Measurements from ENCODE around the gene KIAA1191. TPM values are rescaled to one million over a fixed set of nuclear protein-coding genes. Genes with fewer than 3 reads are reported as not detected.

The KIAA1191 gene
- total RNA-seq, 1 experiment from 2014 or later: 99.0 TPM

GRCh38 chr5:176317534-176318374 lies 43.8 kb downstream of the KIAA1191 start:
- Histone ChIP-seq H3K9me2 (ENCODE audit: insufficient read depth) (no peaks in the 10 kb centered on the region), H3K4me2 (ENCODE audit: low read length) (no peak overlapping the region), H3K9ac (ENCODE audit: low read length) (no peak overlapping the region), H3K4me1 (ENCODE audit: control insufficient read depth in 1 of 2, insufficient read depth in 2 of 2, low read length in 2 of 2) (no peaks in the 10 kb centered on the region), H3K4me3 (replicated peaks in 1 of 2; ENCODE audit: low read depth in 1 of 2, low read length in 2 of 2) (no peak overlapping the region), H3K27me3 (ENCODE audit: insufficient read depth, low read length) (no peaks in the 10 kb centered on the region), H3K36me3 (ENCODE audit: control insufficient read depth in 1 of 2, insufficient read depth in 2 of 2, low read length in 2 of 2) (peaks cover 0 to 3% of the 10 kb centered on the region in 2 experiments; a peak in 1 of 4 replicates), H2AFZ (ENCODE audit: low read depth, low read length, poor library complexity, severe bottlenecking) (no peak overlapping the region), H3K79me2 (ENCODE audit: insufficient read depth, low read length) (no peaks in the 10 kb centered on the region), H4K20me1 (ENCODE audit: insufficient read depth) (no peaks in the 10 kb centered on the region), H3K9me3 (ENCODE audit: control insufficient read depth in 1 of 2, insufficient read depth in 1 of 2, low read depth in 1 of 2, low read length in 2 of 2) (no peaks in the 10 kb centered on the region), H3K27ac (ENCODE audit: low read depth, low read length) (no peak overlapping the region)
- CTCF ChIA-PET: no interaction called here
- intact Hi-C loops (cut with micrococcal nuclease): no loop called here
- RAD21 ChIA-PET (ENCODE audit: low non-redundant PET in 1 of 2, low total read pairs in 2 of 2, uncharacterized antibody in 2 of 2, unreplicated experiment in 2 of 2): no interaction called here
- no peak for TF ChIP-seq TCF7L2 (IDR thresholded peaks at IDR 0.05; ENCODE audit: borderline replicate concordance, extremely low read depth, insufficient read depth, insufficient read length)
- TF ChIP-seq SP1 (IDR thresholded peaks at IDR 0.05; ENCODE audit: low read depth): no peak
- TF ChIP-seq ZFX (IDR thresholded peaks at IDR 0.05): no peak
- no peak for TF ChIP-seq EZH2 (IDR thresholded peaks at IDR 0.05)
- TF ChIP-seq SRF (IDR thresholded peaks at IDR 0.05; ENCODE audit: low read depth): no peak
- no peak for TF ChIP-seq YY1 (IDR thresholded peaks at IDR 0.05; ENCODE audit: extremely low read depth, insufficient replicate concordance, low read depth, low read length)
- no peak for TF ChIP-seq ELF1 (IDR thresholded peaks at IDR 0.05; ENCODE audit: borderline replicate concordance, low read depth)
- no peak for TF ChIP-seq CEBPB (IDR thresholded peaks at IDR 0.05; ENCODE audit: low read depth)
- no peak for TF ChIP-seq EGR1 (IDR thresholded peaks at IDR 0.05; ENCODE audit: low read depth)
- TF ChIP-seq MAX (IDR thresholded peaks at IDR 0.05): no peak
- TF ChIP-seq RAD21 (IDR thresholded peaks at IDR 0.05; ENCODE audit: low read depth): no peak
- no peak for TF ChIP-seq CTCF (IDR thresholded peaks at IDR 0.05 in 2 of 3, conservative IDR thresholded peaks at IDR 0.05 in 1 of 3; ENCODE audit: borderline replicate concordance in 1 of 3, insufficient read depth in 1 of 3, low read depth in 2 of 3, low read length in 2 of 3)
- TF ChIP-seq JUND (IDR thresholded peaks at IDR 0.05): no peak
- no peak for TF ChIP-seq SIN3A (IDR thresholded peaks at IDR 0.05; ENCODE audit: low read depth)
- no peak for TF ChIP-seq CBX3 (IDR thresholded peaks at IDR 0.05; ENCODE audit: low read depth)
- TF ChIP-seq ZBTB33 (IDR thresholded peaks at IDR 0.05; ENCODE audit: extremely low read depth, insufficient replicate concordance, low read length): no peak
- no peak for TF ChIP-seq ATF3 (IDR thresholded peaks at IDR 0.05)
- no peak for TF ChIP-seq ZNF274 (IDR thresholded peaks at IDR 0.05; ENCODE audit: low read depth, low read length)
- no peak for TF ChIP-seq FOSL1 (IDR thresholded peaks at IDR 0.05; ENCODE audit: low read depth)
- no peak for ATAC-seq
- BruUV-seq (replicated peaks): no TSS peak
- POLR2A ChIA-PET: interaction anchor here (1.1 kb wide), 1 partner anchor 41 kb away, joined by 3 read pairs; no protein-coding TSS in a partner anchor
- DNase-seq (ENCODE audit: low read depth, low spot score): no peak
